ENCODE data around the gene RBBP6. TPM values are rescaled to one million over a fixed set of nuclear protein-coding genes. Genes with fewer than 3 reads are reported as not detected.

The RBBP6 gene
- total RNA-seq, 1 experiment from 2014 or later = 14.2 TPM

DNA sequence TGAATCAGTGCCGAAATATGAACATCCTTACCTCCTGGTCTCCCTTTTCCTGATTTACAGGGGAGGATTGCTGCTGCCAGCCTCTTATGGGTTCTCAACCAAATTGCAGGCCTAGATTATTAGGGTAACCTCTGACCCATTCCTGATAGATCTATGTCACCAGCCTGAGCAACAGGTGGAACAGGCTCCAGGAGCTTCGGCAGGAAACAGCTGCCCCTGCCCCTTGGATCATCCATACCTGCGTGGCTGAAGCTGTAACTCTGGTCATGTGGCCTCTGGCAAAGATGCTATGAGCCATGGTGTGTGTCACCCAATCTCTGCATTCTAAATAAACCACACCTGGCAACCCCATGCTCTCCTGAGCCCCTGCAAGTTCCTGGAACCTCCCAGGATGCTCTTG is 18.4 kb upstream of the RBBP6 start:
- in situ Hi-C loops (cut with HindIII; ENCODE audit: low pct_unique_long_range_greater_than_20kb, low sequenced_read_pairs) = no loop called here
- DNase-seq (ENCODE audit: low read depth, low spot score) = no peak

DNA sequence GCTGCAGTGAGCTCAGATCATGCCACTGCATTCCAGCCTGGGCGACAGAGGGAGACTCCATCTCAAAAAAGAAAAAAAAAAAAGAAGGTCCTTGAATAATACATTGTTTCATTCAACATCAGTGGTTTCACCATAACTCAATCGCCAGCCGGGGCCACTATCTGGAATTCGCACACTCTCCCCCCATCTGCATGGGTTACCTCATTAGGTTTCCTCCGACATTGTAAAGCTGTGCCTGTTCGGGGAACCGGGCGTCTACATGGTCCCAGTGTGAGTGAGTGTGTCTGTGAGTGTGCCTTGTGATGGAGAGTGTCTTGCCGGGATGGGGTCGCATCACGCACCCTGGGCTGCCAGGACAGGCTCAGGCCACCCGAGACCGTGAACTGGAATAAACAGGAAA is 16.6 kb upstream of the RBBP6 start:
- in situ Hi-C loops (cut with HindIII; ENCODE audit: low pct_unique_long_range_greater_than_20kb, low sequenced_read_pairs) = no loop called here
- DNase-seq (ENCODE audit: low read depth, low spot score) = no peak

DNA sequence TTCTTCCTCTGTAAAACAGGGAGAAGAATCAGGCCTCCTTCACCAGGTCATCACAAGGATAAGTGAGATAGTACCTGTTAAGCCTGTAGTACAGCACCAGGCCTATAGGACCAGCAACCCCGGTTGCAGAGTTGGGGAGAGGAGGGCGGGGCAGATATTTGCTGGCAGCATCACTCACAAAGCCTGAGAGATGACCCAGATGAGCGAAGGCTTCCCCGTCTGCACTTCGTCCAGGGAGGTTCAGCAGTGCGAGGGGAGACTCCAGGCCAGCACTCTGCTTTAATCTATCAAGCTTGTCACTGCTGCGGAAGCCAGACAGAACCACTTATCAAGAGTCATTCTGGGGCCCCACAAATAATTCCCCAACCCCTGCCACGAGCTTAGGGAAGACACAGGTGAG is 15.8 kb upstream of the RBBP6 start:
- in situ Hi-C loops (cut with HindIII; ENCODE audit: low pct_unique_long_range_greater_than_20kb, low sequenced_read_pairs) = no loop called here
- DNase-seq (ENCODE audit: low read depth, low spot score) = no peak

DNA sequence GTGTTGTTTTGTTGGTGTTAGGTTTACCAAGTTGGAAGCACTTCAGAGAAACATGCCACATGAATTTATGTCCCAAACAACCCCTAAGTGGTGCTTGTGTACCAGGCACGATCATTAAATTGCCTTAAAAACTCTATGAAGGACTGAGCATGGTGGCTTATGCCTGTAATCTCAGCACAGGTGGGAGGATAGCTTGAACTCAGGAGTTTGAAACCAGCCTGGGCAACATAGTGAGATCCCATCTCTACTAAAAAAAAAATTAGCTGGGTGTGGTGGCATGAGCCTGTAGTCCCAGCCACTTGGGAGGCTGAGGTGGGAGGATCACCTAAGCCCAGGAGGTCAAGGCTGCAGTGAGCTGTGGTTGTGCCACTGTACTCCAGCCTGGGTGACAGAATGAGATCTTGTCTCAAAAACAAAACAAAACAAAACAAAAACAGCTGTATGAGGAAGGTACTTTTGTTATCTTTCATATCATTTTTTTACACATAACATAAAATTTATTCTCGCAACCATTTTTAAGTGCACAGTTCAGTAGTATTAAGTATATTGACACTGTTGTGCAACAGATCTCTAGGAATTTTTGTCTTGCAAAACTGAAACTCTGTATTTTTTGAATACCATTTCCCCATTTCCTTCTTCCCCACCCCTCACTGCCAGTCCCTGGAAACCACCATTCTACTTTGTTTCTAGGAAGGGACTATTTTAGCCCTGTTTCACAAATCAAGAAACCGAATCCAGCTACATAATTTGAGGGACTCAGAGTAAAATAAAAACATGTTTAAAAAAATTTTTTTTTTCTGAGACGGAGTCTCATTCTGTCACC is 14.3 kb upstream of the RBBP6 start:
- no peak for DNase-seq (ENCODE audit: low read depth, low spot score)
- in situ Hi-C loops (cut with HindIII; ENCODE audit: low pct_unique_long_range_greater_than_20kb, low sequenced_read_pairs) = no loop called here

GRCh38 chr16:24525970-24526559 is 13.3 kb upstream of the RBBP6 start:
- in situ Hi-C loops (cut with HindIII; ENCODE audit: low pct_unique_long_range_greater_than_20kb, low sequenced_read_pairs) = no loop called here
- DNase-seq (ENCODE audit: low read depth, low spot score) = no peak

DNA sequence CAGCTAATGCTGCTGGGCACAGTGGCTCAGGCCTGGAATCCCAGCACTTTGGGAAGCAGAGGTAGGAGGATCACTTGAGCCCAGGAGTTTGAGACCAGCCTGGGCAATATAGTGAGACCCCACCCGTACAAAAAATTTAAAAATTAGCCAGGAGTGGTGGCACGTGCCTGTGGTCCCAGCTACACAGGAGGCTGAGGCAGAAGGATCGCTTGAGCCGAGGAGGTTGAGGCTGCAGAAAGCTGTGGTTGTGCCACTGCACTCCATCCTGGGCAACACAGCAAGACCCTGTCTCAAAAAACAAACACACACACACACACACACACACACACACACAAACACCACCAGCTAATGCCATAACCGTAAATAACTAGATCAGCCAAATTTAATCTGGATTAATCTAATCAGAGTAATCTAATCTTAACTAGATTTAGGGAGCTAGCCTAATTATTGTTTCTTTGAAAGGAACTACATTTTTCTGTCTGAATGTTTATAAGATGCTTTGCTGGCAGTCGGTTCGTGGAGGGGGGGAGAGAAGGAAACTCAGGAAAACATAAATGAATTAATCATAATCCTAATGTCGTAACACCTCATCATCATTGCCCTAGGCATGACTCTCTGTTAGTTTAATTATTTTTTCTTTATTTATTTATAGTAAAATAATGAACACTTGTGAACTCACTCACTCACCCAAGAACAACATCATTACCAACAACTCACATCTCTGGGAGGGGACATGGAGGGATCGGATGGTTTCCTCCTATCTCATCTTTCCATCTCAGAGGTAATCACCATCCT is 12.5 kb upstream of the RBBP6 start:
- DNase-seq (ENCODE audit: low read depth, low spot score) = no peak
- in situ Hi-C loops (cut with HindIII; ENCODE audit: low pct_unique_long_range_greater_than_20kb, low sequenced_read_pairs) = no loop called here

DNA sequence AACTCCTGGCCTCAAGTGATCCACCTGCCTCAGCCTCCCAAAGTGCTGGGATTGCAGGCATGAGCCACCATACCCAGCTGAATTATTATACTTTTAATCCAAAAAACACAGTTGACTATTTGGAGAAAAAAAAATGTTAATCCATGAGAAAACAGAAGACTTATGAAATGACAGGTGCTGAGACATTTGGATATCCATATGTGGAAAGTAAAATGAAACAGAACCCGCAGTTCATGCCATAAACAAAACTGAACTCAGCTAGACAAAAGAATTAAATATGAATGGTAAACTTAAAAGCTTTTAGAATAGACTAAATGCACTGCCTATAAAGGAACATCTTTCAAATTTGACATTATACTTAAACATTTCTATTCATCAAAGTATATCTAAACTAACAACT is 8.2 kb upstream of the RBBP6 start:
- in situ Hi-C loops (cut with HindIII; ENCODE audit: low pct_unique_long_range_greater_than_20kb, low sequenced_read_pairs) = no loop called here
- DNase-seq (ENCODE audit: low read depth, low spot score) = no peak

DNA sequence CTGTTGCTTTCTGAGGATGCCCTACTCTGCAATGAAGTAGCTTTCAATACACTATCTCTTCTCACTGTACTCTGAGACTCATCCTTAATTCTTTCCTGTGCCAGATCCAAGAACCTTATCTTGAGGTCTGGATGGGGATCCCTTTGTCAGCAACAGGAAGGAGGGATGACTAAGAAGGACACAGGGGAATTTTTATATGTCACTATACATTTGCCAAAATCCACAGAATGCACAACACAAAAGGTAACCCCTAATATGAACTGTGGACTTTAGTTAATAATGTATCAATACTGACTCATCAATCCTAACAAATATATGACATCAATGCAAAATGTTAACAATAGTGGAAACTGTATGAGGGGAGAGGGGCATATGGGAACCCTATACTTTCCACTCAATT is 4.7 kb upstream of the RBBP6 start:
- no peak for DNase-seq (ENCODE audit: low read depth, low spot score)
- in situ Hi-C loops (cut with HindIII; ENCODE audit: low pct_unique_long_range_greater_than_20kb, low sequenced_read_pairs) = no loop called here

DNA sequence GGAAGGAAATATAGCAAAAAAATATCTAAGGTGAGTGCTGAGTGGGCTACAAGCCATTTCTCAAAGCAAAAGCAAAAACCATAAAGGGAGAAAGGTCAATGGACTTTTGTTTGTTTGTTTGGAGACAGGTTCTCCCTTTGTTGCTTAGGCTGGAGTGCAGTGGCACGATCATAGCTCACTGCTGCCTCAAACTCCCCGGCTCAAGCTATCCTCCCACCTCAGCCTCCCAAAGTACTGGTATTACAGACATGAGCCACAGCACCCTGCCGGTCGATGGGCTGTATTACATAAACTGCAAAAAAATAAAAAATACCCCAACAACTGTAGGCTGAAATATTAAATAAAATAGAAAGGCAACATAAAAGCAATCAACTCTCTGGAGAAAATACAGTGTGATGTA is 3.5 kb upstream of the RBBP6 start:
- peak; percentile 44 for DNase-seq (ENCODE audit: low read depth, low spot score)
- in situ Hi-C loops (cut with HindIII; ENCODE audit: low pct_unique_long_range_greater_than_20kb, low sequenced_read_pairs) = no loop called here

- in situ Hi-C loops (cut with HindIII; ENCODE audit: low pct_unique_long_range_greater_than_20kb, low sequenced_read_pairs) = no loop called here
- no peak for DNase-seq (ENCODE audit: low read depth, low spot score)
Measured at GRCh38 chr16:24536671-24537070, 2.7 kb upstream of the RBBP6 start.

GRCh38 chr16:24537474-24538337 is 1.7 kb upstream of the RBBP6 start:
- in situ Hi-C loops (cut with HindIII; ENCODE audit: low pct_unique_long_range_greater_than_20kb, low sequenced_read_pairs) = no loop called here
- peak; percentile 74 for DNase-seq (ENCODE audit: low read depth, low spot score)

- in situ Hi-C loops (cut with HindIII; ENCODE audit: low pct_unique_long_range_greater_than_20kb, low sequenced_read_pairs) = no loop called here
- DNase-seq (ENCODE audit: low read depth, low spot score) = peak; percentile 74
Measured at GRCh38 chr16:24538756-24539294, 541 bp upstream of the RBBP6 start.

- in situ Hi-C loops (cut with HindIII; ENCODE audit: low pct_unique_long_range_greater_than_20kb, low sequenced_read_pairs) = no loop called here
- DNase-seq (ENCODE audit: low read depth, low spot score) = peak; percentile 28
Measured at GRCh38 chr16:24539850-24540601, 660 bp downstream of the RBBP6 start.

DNA sequence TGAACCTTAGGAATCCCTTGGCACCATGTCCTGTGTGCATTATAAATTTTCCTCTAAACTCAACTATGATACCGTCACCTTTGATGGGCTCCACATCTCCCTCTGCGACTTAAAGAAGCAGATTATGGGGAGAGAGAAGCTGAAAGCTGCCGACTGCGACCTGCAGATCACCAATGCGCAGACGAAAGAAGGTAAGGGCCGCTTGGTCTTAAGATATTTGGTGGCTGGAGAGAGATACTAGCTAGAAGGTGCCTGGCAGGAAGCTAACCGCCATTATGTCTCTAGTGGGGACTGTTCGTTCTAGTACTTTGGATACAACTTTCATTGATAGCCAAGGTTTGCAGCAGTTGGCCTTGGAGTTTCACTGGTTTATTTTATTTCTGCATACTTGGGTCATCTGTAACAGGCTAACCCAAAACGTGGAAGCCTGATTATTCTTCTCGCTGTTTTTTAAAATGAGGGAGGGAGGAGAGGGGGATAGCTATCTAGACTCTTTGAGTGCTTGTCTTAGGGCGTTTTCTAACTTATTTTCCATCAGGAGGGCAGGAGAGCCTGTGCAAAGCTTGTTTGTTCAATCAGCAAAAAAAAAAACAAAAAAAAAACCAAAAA is 1.3 kb downstream of the RBBP6 start:
- in situ Hi-C loops (cut with HindIII; ENCODE audit: low pct_unique_long_range_greater_than_20kb, low sequenced_read_pairs) = no loop called here
- peak; percentile 27 for DNase-seq (ENCODE audit: low read depth, low spot score)

- DNase-seq (ENCODE audit: low read depth, low spot score) = no peak
- in situ Hi-C loops (cut with HindIII; ENCODE audit: low pct_unique_long_range_greater_than_20kb, low sequenced_read_pairs) = no loop called here
Measured at GRCh38 chr16:24541233-24541933, 2.0 kb downstream of the RBBP6 start.

- in situ Hi-C loops (cut with HindIII; ENCODE audit: low pct_unique_long_range_greater_than_20kb, low sequenced_read_pairs) = no loop called here
- DNase-seq (ENCODE audit: low read depth, low spot score) = no peak
Measured at GRCh38 chr16:24543949-24544348, 4.6 kb downstream of the RBBP6 start.
